HEK293T (cell line): Measurements from ENCODE around the gene SERPINI1.

ENCODE experiments used
- CTCF ChIA-PET: fragments of 350-600 bp; formaldehyde crosslinking; extraction: SDS; loops from one replicate; lab custom pipeline; 2021; ENCODE audit warnings: antibody characterized with exemption, inconsistent platforms; lab: Yijun Ruan, JAX
- POLR2A ChIA-PET: fragments of 350-600 bp; formaldehyde crosslinking; extraction: SDS; loops from one replicate; lab custom pipeline; 2020; ENCODE audit warnings: antibody characterized with exemption, inconsistent platforms; lab: Yijun Ruan, JAX
- DNase-seq: peaks from one replicate; pipeline ENCODE4 v3.0.0; 2012; ENCODE audit warnings: mixed read lengths; ENCODE audit errors: extremely low spot score
- ARNT ChIP-seq: fragments of 450-650 bp; IDR thresholded peaks from 2 replicates; pipeline ENCODE4 v1.6.1; 2017; ENCODE audit warnings: mild to moderate bottlenecking
- BHLHE40 ChIP-seq: fragments of 450-650 bp; IDR thresholded peaks from 2 replicates; pipeline ENCODE4 v1.6.1; 2016; ENCODE audit warnings: mild to moderate bottlenecking, moderate library complexity, borderline replicate concordance
- CTBP1 ChIP-seq: fragments of 450-650 bp; IDR thresholded peaks from 2 replicates; pipeline ENCODE4 v1.6.1; 2016; ENCODE audit warnings: borderline replicate concordance
- ELF4 ChIP-seq: fragments of 450-650 bp; IDR thresholded peaks from 2 replicates; pipeline ENCODE4 v1.6.1; 2017; ENCODE audit warnings: antibody characterized with exemption
- FOXA1 ChIP-seq: fragments of 450-650 bp; IDR thresholded peaks from 2 replicates; pipeline ENCODE4 v1.6.1; 2016; ENCODE audit warnings: mild to moderate bottlenecking
- FOXK2 ChIP-seq: fragments of 450-650 bp; IDR thresholded peaks from 2 replicates; pipeline ENCODE4 v1.6.1; 2016; ENCODE audit warnings: mild to moderate bottlenecking
- FOXM1 ChIP-seq: fragments of 450-650 bp; IDR thresholded peaks from 2 replicates; pipeline ENCODE4 v1.6.1; 2017; ENCODE audit warnings: mild to moderate bottlenecking, borderline replicate concordance
- HDGF ChIP-seq: fragments of 450-650 bp; IDR thresholded peaks from 2 replicates; pipeline ENCODE4 v1.6.1; 2017; ENCODE audit warnings: antibody characterized with exemption, borderline replicate concordance
- L3MBTL2 ChIP-seq: fragments of 450-650 bp; conservative IDR thresholded peaks from 2 replicates; pipeline ENCODE4 v1.6.1; 2016; ENCODE audit warnings: mild to moderate bottlenecking
- LEF1 ChIP-seq: fragments of 450-650 bp; IDR thresholded peaks from 2 replicates; pipeline ENCODE4 v1.6.1; 2017; ENCODE audit warnings: mild to moderate bottlenecking, borderline replicate concordance
- NFRKB ChIP-seq: fragments of 450-650 bp; IDR thresholded peaks from 2 replicates; pipeline ENCODE4 v1.6.1; 2016; ENCODE audit warnings: mild to moderate bottlenecking, moderate library complexity
- PKNOX1 ChIP-seq: fragments of 450-650 bp; IDR thresholded peaks from 2 replicates; pipeline ENCODE4 v1.6.1; 2016
- SP1 ChIP-seq: fragments of 450-650 bp; IDR thresholded peaks from 2 replicates; pipeline ENCODE4 v1.6.1; 2017
- SUZ12 ChIP-seq: fragments of 450-650 bp; IDR thresholded peaks from 2 replicates; pipeline ENCODE4 v1.6.1; 2016; ENCODE audit warnings: mild to moderate bottlenecking
- TARDBP ChIP-seq: fragments of 450-650 bp; IDR thresholded peaks from 2 replicates; pipeline ENCODE4 v1.6.1; 2016
- ZNF384 ChIP-seq: fragments of 450-650 bp; IDR thresholded peaks from 2 replicates; pipeline ENCODE4 v1.6.1; 2016

Gene SERPINI1

GRCh38 chr3:167772992-167773391, 37.5 kb downstream of the SERPINI1 start:
- POLR2A ChIA-PET = no interaction called here
- no peak for TF ChIP-seq ZNF384
- DNase-seq = no peak
- CTCF ChIA-PET = no interaction called here

GRCh38 chr3:167773584-167773983, 38.1 kb downstream of the SERPINI1 start:
- no peak for DNase-seq
- TF ChIP-seq ZNF384 (no peak), FOXM1 (no peak), FOXA1 (no peak), TARDBP (no peak), L3MBTL2 (no peak), HDGF (no peak), SUZ12 (no peak), NFRKB (no peak), BHLHE40 (no peak), ARNT (no peak), SP1 (no peak), CTBP1 (no peak), FOXK2 (no peak), ELF4 (no peak), LEF1 (no peak), PKNOX1 (no peak)
- CTCF ChIA-PET = no interaction called here
- POLR2A ChIA-PET = no interaction called here

DNA sequence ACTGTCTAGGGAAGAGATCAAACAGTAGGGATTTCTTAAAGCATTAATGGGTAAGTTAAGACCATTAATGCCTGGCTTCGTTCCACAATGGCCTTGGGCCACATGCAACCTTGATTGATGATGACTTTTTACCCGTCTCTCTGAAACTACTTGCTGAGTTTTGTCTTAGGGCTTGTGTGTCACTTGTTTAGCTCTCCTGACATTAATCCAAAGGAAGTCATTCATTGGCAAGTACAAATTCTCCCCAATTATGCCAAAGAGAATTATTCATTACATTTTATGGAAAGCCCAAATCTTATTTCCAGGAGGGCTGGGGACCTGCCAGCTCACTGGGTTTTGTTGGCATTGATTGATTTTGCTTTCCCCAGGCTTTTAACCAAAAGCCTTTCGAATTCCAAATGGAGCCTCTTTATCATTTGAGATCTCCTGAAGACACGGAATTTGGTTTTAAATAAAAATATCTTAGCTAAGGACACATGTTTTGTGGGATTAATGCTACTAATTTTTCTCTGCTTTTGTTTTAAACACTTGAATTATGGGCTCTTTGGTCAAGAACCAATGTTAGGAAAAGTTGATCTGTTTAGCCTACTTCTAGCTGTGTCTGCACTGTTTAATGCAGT, 40.7 kb downstream of the SERPINI1 start:
- ChIA-PET CTCF (no interaction called here), POLR2A (no interaction called here)
- no peak for DNase-seq
- TF ChIP-seq SUZ12 (no peak), CTBP1 (no peak), FOXM1 (no peak), HDGF (no peak), ELF4 (no peak), ARNT (no peak), FOXK2 (no peak), PKNOX1 (no peak), BHLHE40 (no peak), LEF1 (no peak), TARDBP (no peak)

GRCh38 chr3:167777356-167777755, 41.8 kb downstream of the SERPINI1 start:
- ChIA-PET CTCF (no interaction called here), POLR2A (no interaction called here)
- DNase-seq = no peak
- TF ChIP-seq ELF4 (no peak), FOXK2 (no peak), TARDBP (no peak), FOXA1 (no peak), ZNF384 (no peak), LEF1 (no peak), CTBP1 (no peak), NFRKB (no peak), L3MBTL2 (no peak), ARNT (no peak), PKNOX1 (no peak), BHLHE40 (no peak), SUZ12 (no peak), HDGF (no peak), SP1 (no peak), FOXM1 (no peak)

DNA sequence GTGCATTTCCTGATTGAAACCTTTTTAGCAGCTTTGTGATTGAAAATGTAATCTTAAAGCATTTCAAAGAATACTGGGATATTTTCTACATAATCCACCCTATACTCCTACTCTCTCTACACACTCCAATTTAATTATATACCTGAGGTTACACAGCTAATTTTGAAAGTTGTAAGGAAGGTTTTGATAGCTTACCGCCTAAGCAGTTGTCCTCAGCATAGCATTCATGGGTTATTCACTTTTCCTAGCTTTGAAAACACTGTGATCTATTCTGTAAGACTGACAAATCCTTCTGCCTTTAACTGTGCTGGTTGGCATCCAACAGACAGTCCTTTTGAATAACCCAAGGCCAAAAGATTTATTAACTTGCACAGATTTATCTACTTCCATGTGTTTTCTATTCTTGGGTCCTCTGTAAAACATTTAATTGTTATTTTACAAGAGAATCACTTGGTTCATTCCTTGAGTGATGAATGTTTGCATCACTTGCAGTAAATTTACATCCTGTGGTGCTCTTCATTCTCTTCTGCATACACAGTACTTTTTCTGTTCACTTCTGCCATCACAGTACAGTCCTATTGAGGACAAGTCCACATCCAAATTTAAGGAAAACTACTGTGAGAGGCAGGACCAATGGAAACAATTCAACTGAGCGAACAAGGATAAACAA, 44.8 kb downstream of the SERPINI1 start:
- ChIA-PET POLR2A (no interaction called here), CTCF (no interaction called here)
- TF ChIP-seq NFRKB = no peak
- TF ChIP-seq FOXM1 = no peak
- no peak for TF ChIP-seq ELF4
- no peak for TF ChIP-seq BHLHE40
- TF ChIP-seq FOXK2 = no peak
- TF ChIP-seq PKNOX1 = no peak
- no peak for TF ChIP-seq TARDBP
- no peak for TF ChIP-seq HDGF
- TF ChIP-seq SP1 = no peak
- DNase-seq = no peak

GRCh38 chr3:167783781-167784180, 48.3 kb downstream of the SERPINI1 start:
- TF ChIP-seq FOXA1 = no peak
- no peak for TF ChIP-seq ARNT
- no peak for TF ChIP-seq ELF4
- no peak for TF ChIP-seq FOXM1
- no peak for TF ChIP-seq CTBP1
- TF ChIP-seq FOXK2 = no peak
- TF ChIP-seq HDGF = no peak
- TF ChIP-seq NFRKB = no peak
- no peak for TF ChIP-seq TARDBP
- no peak for TF ChIP-seq ZNF384
- no peak for TF ChIP-seq PKNOX1
- no peak for TF ChIP-seq L3MBTL2
- no peak for TF ChIP-seq BHLHE40
- no peak for TF ChIP-seq SUZ12
- TF ChIP-seq LEF1 = no peak
- TF ChIP-seq SP1 = no peak
- CTCF ChIA-PET = no interaction called here
- DNase-seq = no peak
- POLR2A ChIA-PET = no interaction called here
